Natural killer cell (primary cell): ENCODE results near the gene IBA57. TPM values are rescaled to one million over a fixed set of nuclear protein-coding genes. Genes with fewer than 3 reads are reported as not detected.

Experiments used
- ATAC-seq, 3 donors: fragments of 150-1000 bp in 2 of 3; fragments of 200-7000 bp in 1 of 3; cut with Tn5 transposase; 1 replicate in 1 of 3; 2 replicates in 2 of 3; pipeline ENCODE4 v1.10.0; 2021; ENCODE audit warnings: mild to moderate bottlenecking in 2 of 3, moderate library complexity in 2 of 3
- DNase-seq, 2 donors: peaks; one replicate each; pipeline versions ENCODE4 v3.0.0 to v3.0.0-alpha.2; 2013 to 2021; ENCODE audit warnings: mixed read lengths in 1 of 2
- H3K27ac ChIP-seq: one replicate; pipeline ENCODE4 v1.5.1; 2013; ENCODE audit warnings: mild to moderate bottlenecking, low read length
- H3K27me3 ChIP-seq: one replicate; pipeline ENCODE4 v1.6.1; 2013; ENCODE audit warnings: low read length; ENCODE audit not compliant: control insufficient read depth, insufficient read depth
- H3K36me3 ChIP-seq: one replicate; pipeline ENCODE4 v1.6.1; 2013; ENCODE audit warnings: low read length; ENCODE audit not compliant: control insufficient read depth, insufficient read depth
- H3K4me1 ChIP-seq: one replicate; pipeline ENCODE4 v1.6.1; 2013; ENCODE audit warnings: low read length; ENCODE audit not compliant: control insufficient read depth, insufficient read depth
- H3K4me3 ChIP-seq: one replicate; pipeline ENCODE4 v1.5.1; 2013; ENCODE audit warnings: low read length
- H3K9me3 ChIP-seq: one replicate; pipeline ENCODE4 v1.6.1; 2013; ENCODE audit warnings: low read length; ENCODE audit not compliant: control insufficient read depth, insufficient read depth
- H3K27ac Mint-ChIP-seq, 2 donors: one replicate each; pipeline ENCODE4 v1.8.0; 2022; ENCODE audit warnings: mild to moderate bottlenecking in 2 of 2, mixed read lengths in 2 of 2, moderate library complexity in 1 of 2
- H3K27me3 Mint-ChIP-seq, 2 donors: one replicate each; pipeline ENCODE4 v1.8.0; 2022; ENCODE audit warnings: low read depth in 2 of 2, mixed read lengths in 2 of 2
- H3K36me3 Mint-ChIP-seq: one replicate; pipeline ENCODE4 v1.8.0; 2022; ENCODE audit warnings: mixed read lengths
- H3K4me1 Mint-ChIP-seq, 2 donors: one replicate each; pipeline ENCODE4 v1.8.0; 2022; ENCODE audit warnings: mixed read lengths in 2 of 2
- H3K4me3 Mint-ChIP-seq: one replicate; pipeline ENCODE4 v1.8.0; 2022; ENCODE audit warnings: mild to moderate bottlenecking, moderate library complexity, mixed read lengths
- H3K9me3 Mint-ChIP-seq, 2 donors: one replicate each; pipeline ENCODE4 v1.8.0; 2022; ENCODE audit warnings: mixed read lengths in 2 of 2
- CTCF ChIP-seq: fragments of 200-600 bp; IDR thresholded peaks from one replicate; pipeline ENCODE4 v1.8.0; 2022; ENCODE audit warnings: antibody characterized with exemption
- WGBS: methylation state at CpG from one replicate; pipeline ENCODE4 v1.1.7; 2013; ENCODE audit warnings: missing lambda C conversion rate; ENCODE audit not compliant: insufficient coverage; 5-methylcytosine and 5-hydroxymethylcytosine counted together
- intact Hi-C: fragments of 100-400 bp; cut with micrococcal nuclease; formaldehyde crosslinking; loops from one replicate; pipeline ENCODE4 v1.14.2; 2022
- total RNA-seq, 4 donors: library from RNA; stranded (reverse); fragments of 120-200 nt in 1 of 4; gene quantifications; one replicate each; pipeline versions ENCODE4 v1.2.3 to v1.2.4, GENCODE V29; 2013 to 2022

IBA57 gene
- total RNA-seq, 3 donors from 2014 or later (not counting 1 experiment from before 2014, with no cell fraction given), result 13.3 to 14.1 (median 13.8) TPM

- H3K4me3 ChIP-seq, result no peak overlapping the region
- no peaks in the 10 kb centered on the region for H3K27me3 Mint-ChIP-seq
- peaks cover 3 to 21% of the 10 kb centered on the region in 2 donors for H3K4me1 Mint-ChIP-seq
- intact Hi-C loops, result no loop called here
- H3K4me3 Mint-ChIP-seq, result no peak overlapping the region
- peaks cover 21% of the 10 kb centered on the region for H3K4me1 ChIP-seq
- H3K27me3 ChIP-seq, result no peaks in the 10 kb centered on the region
- DNase-seq, result no peak
- no peaks in the 10 kb centered on the region for H3K9me3 ChIP-seq
- H3K36me3 Mint-ChIP-seq, result no peaks in the 10 kb centered on the region
- H3K36me3 ChIP-seq, result peaks cover 42% of the 10 kb centered on the region
- no peak for TF ChIP-seq CTCF
- no peaks in the 10 kb centered on the region for H3K9me3 Mint-ChIP-seq
- 92% methylated on average over 7 of the region's 8 CpGs for WGBS
- no peak overlapping the region for H3K27ac ChIP-seq
- no peak overlapping the region for H3K27ac Mint-ChIP-seq
- no peak for ATAC-seq
Observed at GRCh38 chr1:228148935-228149405, 16.6 kb upstream of the IBA57 start.

- no peak for TF ChIP-seq CTCF
- H3K27ac ChIP-seq, result no peak within 1 kb of the TSS
- no peaks in the 10 kb centered on the region for H3K9me3 Mint-ChIP-seq
- H3K4me1 Mint-ChIP-seq, result peaks cover 0 to 16% of the 10 kb centered on the region in 2 donors
- WGBS, result 93% methylated on average over 17 of the region's 17 CpGs
- intact Hi-C loops, result no loop called here
- no peak within 1 kb of the TSS for H3K4me3 ChIP-seq
- no peaks in the 10 kb centered on the region for H3K9me3 ChIP-seq
- H3K36me3 ChIP-seq, result peaks cover 42% of the 10 kb centered on the region
- ATAC-seq (peak in 1 of 3 donors; percentile 7), DNase-seq (peak in 1 of 2 donors; percentile 13)
- H3K4me3 Mint-ChIP-seq, result no peak within 1 kb of the TSS
- H3K27ac Mint-ChIP-seq, result peak within 1 kb of the TSS in 1 of 2 donors; percentile 13
- no peaks in the 10 kb centered on the region for H3K27me3 ChIP-seq
- H3K36me3 Mint-ChIP-seq, result no peaks in the 10 kb centered on the region
- H3K4me1 ChIP-seq, result peaks cover 15% of the 10 kb centered on the region
- no peaks in the 10 kb centered on the region for H3K27me3 Mint-ChIP-seq
Observed at GRCh38 chr1:228149406-228150119, 16.0 kb upstream of the IBA57 start, which contains the start of gene GJC2. Gene GJC2 (plus strand): TSS chr1:228149930. CDS start chr1:228157759, 7,829 bp downstream.

GRCh38 chr1:228150120-228150460 lies 15.5 kb upstream of the IBA57 start:
- H3K9me3 ChIP-seq, result no peaks in the 10 kb centered on the region
- H3K27me3 Mint-ChIP-seq, result no peaks in the 10 kb centered on the region
- H3K4me1 ChIP-seq, result peaks cover 11% of the 10 kb centered on the region
- H3K36me3 ChIP-seq, result peaks cover 40% of the 10 kb centered on the region
- DNase-seq (peak in 1 of 2 donors; percentile 17), ATAC-seq (peak in 1 of 3 donors; percentile 5)
- H3K9me3 Mint-ChIP-seq, result no peaks in the 10 kb centered on the region
- TF ChIP-seq CTCF, result no peak
- H3K4me3 ChIP-seq, result no peak overlapping the region
- H3K36me3 Mint-ChIP-seq, result no peaks in the 10 kb centered on the region
- no peak overlapping the region for H3K27ac ChIP-seq
- H3K4me3 Mint-ChIP-seq, result no peak overlapping the region
- peak overlapping the region in 1 of 2 donors; percentile 13 for H3K27ac Mint-ChIP-seq
- intact Hi-C loops, result no loop called here
- H3K4me1 Mint-ChIP-seq, result peaks cover 0 to 12% of the 10 kb centered on the region in 2 donors
- WGBS, result 95% methylated on average over 7 of the region's 7 CpGs
- H3K27me3 ChIP-seq, result no peaks in the 10 kb centered on the region
